Measurements from ENCODE around the gene SNRNP27.
"Not testable (repeated sequence)": the region's sequence is repeated elsewhere in the genome, so short reads cannot be mapped to it uniquely, and the experiment has no call there.

SNRNP27 gene

GRCh38 chr2:69893684-69894551 lies at the start of gene SNRNP27:
Gene SNRNP27 (plus strand): TSS chr2:69893956. CDS start chr2:69893985, 29 bp downstream.
- DNase-seq = peak; percentile 67

GRCh38 chr2:69843993-69844392 lies 49.8 kb upstream of the SNRNP27 start:
- no peak for DNase-seq

GRCh38 chr2:69844560-69844959 lies 49.2 kb upstream of the SNRNP27 start:
- no peak for DNase-seq

- no peak for DNase-seq
Observed at GRCh38 chr2:69846182-69847067, 47.3 kb upstream of the SNRNP27 start.

DNA sequence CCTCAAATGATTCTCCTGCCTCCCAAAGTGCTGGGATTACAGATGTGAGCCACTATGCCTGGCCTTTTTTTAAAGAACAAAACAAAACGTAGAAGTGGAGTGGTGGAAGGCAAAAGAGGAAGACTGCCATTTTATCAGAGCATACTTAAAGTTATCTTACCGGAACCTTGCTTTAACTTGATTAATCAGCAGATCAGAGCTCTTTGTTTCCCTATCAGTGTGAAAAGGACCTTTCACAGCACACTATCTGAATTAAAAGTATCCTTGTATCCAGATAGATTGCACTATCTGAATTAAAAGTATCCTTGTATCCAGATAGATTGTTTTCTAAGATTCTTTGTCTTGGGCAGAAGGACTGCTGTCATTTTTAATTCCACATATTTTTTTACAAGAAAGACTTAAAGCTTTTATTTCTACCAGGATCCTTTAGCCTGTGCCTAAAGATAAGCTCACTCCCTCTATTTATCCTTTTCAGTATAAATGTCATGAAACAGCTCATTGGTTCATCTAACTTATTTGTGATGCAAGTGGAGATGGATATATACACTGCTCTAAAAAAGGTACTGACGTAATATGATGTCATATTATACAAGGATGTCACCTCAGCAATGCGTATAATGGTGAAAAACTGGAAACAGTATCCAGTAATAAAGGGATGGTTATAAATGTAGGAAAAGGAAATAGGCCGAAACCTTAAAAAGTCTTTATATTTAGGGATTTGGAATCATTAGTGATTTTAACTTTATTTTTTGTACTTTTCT lies 46.5 kb upstream of the SNRNP27 start:
- DNase-seq = no peak

DNA sequence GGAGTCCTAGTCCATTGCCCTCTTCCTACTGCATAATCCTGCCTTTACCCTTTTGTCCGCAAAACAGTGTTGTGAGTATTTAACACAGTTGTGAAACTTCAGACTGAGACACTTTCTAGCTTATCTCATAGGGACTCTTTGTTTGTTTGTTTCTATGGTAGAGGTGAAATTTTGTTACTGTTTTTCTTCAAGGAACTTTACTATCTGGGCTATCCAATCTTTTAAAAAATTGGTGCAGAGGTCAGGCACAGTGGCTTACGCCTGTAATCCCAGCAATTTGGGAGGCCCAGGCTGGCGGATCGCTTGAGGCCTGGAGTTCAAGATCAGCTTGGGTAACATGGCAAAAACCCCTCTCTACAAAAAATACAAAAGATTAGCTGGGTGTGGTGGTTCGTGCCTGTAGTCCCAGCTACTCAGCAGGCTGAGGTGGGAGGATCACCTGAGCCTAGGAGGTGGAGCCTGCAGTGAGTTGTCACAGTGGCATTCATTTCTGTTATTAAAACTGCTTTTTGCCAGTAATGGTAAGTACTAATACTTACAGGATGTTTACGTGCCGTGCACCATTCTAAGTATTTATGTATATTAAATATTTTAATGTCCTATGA lies 45.5 kb upstream of the SNRNP27 start:
- no peak for DNase-seq

DNA sequence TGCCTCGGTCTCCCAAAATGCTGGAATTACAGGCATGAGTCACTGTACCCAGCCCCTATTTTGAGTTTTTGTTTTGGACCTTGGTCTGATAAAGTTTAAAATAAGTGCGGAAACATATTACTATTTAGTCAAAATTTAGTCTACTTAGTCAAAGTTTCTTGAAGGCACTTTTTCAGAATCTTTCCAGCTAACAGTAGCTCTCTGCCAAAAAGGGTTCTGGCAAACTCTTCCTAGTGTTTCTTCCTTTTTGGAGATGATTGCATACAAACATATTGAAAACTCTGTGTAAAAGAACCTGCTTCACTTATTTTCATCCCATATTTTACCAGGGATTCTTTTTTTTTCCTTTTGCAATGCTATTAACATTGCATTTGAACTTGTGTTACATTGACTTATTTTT lies 35.5 kb upstream of the SNRNP27 start:
- no peak for DNase-seq

GRCh38 chr2:69863298-69863697 lies 30.5 kb upstream of the SNRNP27 start:
- DNase-seq = no peak

DNA sequence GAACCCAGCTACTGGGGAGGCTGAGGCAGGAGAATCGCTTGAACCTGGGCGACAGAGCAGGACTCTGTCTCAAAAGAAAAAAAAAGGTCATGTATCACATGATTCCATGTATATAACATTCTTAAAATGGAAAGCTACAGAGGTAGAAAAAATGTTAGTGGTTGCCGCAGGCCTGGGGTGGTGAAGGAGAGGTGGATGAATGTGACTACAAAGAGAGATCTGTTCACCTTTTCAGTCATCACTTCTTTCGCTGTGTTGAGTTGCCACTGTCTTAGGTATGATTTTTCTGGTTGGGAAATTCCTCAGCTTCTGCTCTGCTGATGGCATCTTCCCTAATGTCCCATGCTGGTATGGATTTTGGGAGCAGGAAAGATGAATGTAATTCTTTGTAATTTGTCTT lies 5.3 kb upstream of the SNRNP27 start:
- no peak for DNase-seq

GRCh38 chr2:69889302-69889701 lies 4.5 kb upstream of the SNRNP27 start:
- no peak for DNase-seq

DNA sequence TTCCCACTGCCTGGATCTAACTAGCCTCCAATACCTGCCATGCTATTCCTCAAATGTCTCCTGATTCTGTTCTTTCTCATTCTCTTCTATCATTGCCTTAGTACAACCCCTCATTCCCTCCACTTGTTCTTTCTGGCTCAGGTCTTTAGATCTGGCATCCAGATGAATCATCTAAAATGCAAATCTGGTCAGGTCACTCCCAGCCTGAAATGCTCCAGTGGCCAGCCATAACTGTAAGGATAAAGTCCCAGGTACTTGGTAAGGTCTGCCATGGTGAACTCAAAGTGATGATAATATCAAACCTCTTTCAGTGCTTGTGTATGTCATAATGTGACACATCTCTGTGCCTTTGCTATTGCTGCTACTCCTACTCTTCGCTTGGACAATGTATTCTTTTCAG lies 2.9 kb upstream of the SNRNP27 start:
- DNase-seq = no peak

- not testable (repeated sequence) for DNase-seq
Observed at GRCh38 chr2:69892838-69893424, 825 bp upstream of the SNRNP27 start.

- not testable (repeated sequence) for DNase-seq
Observed at GRCh38 chr2:69894737-69895136, 981 bp downstream of the SNRNP27 start.

- DNase-seq = no peak
Observed at GRCh38 chr2:69902213-69902922, 8.6 kb downstream of the SNRNP27 start.

GRCh38 chr2:69907216-69907615 lies 13.5 kb downstream of the SNRNP27 start:
- no peak for DNase-seq

DNA sequence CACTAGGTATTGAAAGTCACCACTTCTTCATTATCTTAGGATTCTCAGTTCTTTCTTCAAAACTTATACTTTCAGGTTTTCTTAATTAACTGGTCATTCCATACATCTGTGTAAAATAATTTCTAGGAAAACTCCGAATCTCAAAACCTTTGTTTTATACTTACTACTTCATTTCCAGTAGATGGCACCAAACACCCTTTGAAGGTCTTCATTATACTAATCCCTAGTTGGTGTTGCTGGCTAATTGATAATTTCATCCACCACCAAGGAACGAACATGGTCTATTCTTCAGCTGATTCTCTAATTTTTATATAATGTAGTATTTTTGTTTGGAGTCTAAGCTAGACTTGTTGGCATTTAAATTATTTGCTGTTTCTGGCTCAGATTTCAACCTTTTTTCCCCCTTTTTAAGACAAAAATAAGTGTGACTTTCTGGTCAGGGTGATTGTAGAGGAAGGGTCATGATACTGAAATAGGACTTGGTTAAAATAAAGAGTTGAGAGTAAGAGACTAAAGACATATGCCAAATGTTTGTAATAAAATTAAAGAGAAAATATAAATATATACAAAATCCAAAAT lies 18.3 kb downstream of the SNRNP27 start:
- peak; percentile 31 for DNase-seq

GRCh38 chr2:69914164-69914949 lies 20.6 kb downstream of the SNRNP27 start:
- peak; percentile 99 for DNase-seq

GRCh38 chr2:69914950-69915945 lies 21.5 kb downstream of the SNRNP27 start, which contains the start of gene MXD1:
Gene MXD1 (plus strand): TSS chr2:69915109. CDS start chr2:69915331, 222 bp downstream.
- no peak for DNase-seq

GRCh38 chr2:69916106-69916505 lies 22.4 kb downstream of the SNRNP27 start:
- DNase-seq = no peak
